ENCODE data around the gene HIVEP3.
"Not testable (repeated sequence)": the region's sequence is repeated elsewhere in the genome, so short reads cannot be mapped to it uniquely, and the experiment has no call there.

HIVEP3 gene

GRCh38 chr1:41705798-41706197 is 212.9 kb downstream of the HIVEP3 start:
- no peak for FAIRE-seq

DNA sequence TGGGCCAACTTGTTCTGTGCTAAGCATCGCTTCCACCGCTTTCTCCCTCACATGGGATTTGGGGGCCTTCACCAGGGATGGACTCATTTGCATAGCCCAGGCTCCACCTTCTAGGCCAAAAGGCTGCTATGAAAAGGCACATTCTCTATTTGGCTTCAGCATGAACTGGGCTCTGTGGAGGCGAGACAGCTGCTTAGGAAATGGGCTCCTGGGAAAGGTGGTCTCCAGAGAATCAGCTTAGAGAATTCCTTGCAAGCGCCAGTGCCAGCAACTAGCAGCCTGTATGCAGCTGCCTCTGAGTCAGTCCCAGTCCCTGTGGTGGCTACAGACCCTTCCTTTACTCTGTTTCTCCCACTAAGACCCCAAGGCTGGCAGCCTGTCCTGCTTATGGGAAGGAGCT is 214.5 kb downstream of the HIVEP3 start:
- no peak for FAIRE-seq

- FAIRE-seq = no peak
Measured at GRCh38 chr1:41702771-41703170, 216.0 kb downstream of the HIVEP3 start.

DNA sequence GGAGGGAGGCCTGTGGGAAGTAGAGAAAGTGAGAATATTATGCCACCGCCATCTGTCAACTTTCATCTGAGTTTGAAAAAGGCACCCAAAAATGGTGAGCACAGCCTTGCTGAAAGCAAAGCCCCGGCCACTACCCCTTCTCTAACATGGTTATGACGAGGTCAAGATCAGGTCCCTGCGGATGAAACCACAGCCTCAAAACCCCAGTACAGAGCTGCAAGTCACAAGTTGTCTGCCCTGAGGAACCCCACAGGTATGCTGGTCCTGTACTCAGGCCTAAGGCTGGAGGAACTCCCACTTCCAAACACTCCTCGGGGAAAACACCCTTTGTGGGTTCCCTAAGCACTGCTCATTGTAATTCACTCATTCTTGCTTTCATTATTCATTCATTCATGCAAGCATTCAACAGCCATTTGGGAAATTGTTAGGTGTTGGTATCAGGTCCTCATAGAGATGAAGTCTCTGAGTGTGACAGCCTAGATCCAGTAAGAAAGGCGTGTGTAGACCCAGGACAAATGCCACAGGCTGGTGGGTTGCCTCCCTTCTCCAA is 217.7 kb downstream of the HIVEP3 start:
- FAIRE-seq = no peak

DNA sequence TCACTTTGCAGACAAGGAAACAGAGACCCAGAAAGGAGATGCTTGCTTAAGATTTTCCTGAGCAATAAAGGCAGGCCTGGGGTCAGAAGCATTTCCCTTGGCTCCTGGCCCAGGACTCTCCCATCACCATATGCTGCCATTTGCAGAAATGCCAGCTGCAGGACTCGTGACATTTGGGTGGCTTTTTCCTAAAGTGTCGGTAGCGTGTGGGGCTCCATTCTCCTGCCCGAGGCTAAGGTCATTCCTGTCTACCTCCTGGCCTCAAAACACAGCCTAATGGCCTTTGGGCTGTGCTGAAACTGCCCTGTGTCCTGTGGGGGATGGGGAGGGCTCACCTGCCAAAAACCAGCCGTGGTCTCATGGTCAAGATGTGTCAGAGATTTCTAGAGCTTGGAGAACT is 218.1 kb downstream of the HIVEP3 start:
- no peak for FAIRE-seq

DNA sequence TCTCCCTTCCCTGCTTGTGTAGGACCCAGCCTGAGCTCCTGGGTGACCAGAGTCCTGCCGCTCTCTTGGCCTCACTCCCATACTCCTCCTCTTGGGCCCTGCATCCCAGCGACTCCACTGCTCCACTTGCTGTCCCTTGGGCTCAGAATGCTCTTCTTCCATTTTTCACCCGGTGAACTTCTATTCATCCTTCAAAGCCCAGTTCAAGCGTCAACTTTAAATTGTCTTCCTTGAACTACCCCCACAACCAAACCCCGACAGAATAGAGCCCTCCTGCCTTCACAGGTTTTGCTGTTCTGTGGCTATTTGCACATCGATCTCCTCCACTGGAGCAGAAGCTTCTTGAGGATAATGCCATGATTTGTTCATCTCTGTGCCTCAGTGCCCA is 218.9 kb downstream of the HIVEP3 start:
- no peak for FAIRE-seq

DNA sequence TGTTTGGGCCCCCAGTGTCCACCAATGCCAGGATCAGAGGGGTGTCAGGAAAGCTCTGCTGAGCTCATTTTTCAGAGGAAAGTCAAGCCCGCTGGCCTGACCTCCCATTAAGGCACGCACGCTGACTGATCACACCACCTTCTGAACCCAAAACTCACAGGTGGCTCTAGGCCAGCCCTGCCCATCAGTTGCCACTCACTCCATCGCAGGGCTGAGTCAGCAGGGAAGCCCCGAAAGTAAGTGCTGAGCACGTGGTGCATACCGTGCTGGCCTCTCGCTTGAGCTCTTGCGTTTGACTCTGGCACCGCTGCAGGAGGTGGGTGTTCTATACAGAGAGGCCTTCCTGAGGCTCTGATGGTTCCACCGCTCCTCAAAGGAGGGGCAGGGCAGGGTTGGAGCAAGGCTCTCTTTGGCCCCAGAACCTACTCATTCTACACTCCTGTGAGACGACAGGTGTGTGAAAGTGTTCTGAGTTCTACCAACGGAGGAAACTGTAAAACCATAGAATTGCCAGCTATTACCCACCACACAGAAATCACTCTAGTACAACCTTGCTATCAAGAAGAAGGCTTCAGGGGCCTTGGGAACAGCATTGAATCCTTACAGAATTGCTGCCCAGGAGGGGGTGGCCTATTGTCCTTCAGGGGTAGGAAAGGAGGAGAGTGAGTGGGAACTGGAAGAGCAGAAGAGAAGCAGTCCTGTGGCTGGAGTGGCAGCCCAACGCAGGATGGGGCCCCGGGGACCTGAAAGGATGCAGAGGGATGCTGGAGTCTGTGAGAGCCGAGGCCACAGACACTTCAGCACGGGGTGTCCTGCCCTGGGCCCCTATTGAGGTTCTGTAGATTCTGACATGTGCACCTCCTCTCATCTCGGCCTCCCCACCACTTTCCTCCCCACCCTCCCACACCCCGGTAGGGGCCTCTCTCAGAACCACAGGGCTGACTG is 219.5 kb downstream of the HIVEP3 start:
- no peak for FAIRE-seq

DNA sequence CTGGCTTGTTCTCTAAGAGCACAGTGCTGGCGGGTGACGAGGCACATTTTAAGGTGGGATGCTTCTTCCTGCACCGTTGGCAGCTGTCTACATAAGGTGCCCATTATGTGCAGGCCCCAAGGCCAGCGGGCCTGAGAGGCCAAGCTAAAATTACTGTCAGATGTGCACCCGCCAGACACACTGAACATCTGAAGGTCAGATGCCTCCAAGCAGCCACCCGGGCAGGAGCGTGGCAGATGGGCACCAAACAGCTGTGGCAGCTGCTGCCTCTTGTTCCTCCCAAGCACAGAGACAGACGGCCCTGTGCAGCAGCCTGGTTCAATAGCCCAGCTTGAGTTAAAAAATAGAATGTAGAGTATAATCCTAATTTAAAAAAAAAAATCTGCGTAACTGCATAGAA is 222.3 kb downstream of the HIVEP3 start:
- FAIRE-seq = no peak

GRCh38 chr1:41695118-41695745 is 223.5 kb downstream of the HIVEP3 start:
- no peak for FAIRE-seq

DNA sequence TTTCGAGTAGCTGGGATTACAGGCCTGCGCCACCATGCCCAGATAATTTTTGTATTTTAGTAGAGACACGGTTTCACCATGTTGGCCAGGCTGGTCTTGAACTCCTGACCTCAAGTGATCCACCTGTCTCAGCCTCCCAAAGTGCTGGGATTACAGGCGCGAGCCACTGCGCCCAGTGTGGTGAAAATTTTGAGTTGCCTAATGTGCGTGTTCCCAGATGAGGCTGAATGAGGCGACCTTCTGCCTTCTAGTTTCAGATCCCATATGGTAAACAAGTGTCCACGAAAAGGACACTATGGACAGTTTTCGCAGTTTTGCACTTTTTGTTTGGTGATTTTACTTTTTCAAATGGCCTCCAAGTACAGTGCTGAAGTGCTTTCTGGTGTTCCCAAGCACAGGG is 226.8 kb downstream of the HIVEP3 start:
- FAIRE-seq = not testable (repeated sequence)

GRCh38 chr1:41691424-41691823 is 227.3 kb downstream of the HIVEP3 start:
- no peak for FAIRE-seq

- no peak for FAIRE-seq
Measured at GRCh38 chr1:41690331-41690730, 228.4 kb downstream of the HIVEP3 start.

GRCh38 chr1:41689558-41689981 is 229.2 kb downstream of the HIVEP3 start:
- FAIRE-seq = no peak

DNA sequence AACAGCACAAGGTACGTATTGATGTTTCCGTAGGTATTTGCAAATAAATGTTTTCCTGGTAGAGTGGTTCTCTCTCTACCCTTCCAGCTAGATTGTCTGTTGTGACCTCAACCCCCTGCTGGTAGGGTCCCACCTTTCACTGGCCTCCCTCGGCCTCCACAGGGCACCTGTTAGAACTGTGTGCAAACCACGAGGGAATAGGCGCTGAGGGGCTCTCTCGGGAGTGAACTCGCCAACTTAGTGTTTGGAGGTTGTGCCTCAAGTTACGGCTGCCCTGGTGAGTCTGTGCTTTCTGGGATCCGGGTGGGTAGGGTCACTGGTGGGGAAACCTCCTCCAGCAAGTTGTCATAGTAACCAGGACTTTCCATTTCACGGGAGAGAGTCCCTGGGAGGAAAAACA is 229.6 kb downstream of the HIVEP3 start:
- no peak for FAIRE-seq

DNA sequence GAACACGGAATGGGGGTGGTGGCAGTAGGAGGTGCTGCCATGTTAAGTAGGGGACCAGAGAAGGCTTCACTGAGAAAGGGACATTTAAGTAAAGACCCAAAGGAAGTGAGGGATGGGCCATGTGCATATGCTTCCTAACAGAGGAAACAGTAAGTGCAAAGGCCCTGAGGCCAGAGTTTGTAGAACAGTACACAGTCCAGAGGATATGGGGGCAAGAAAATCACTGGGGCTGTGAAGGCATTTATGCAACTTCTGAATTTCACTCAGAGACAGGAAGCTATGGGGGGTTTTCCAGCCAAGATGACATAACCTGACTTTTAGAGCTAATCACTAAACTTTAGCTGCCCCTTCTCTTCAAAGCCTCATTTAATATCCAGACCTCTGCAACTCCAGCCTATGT is 231.7 kb downstream of the HIVEP3 start:
- no peak for FAIRE-seq

GRCh38 chr1:41683681-41684500 is 234.8 kb downstream of the HIVEP3 start:
- no peak for FAIRE-seq

DNA sequence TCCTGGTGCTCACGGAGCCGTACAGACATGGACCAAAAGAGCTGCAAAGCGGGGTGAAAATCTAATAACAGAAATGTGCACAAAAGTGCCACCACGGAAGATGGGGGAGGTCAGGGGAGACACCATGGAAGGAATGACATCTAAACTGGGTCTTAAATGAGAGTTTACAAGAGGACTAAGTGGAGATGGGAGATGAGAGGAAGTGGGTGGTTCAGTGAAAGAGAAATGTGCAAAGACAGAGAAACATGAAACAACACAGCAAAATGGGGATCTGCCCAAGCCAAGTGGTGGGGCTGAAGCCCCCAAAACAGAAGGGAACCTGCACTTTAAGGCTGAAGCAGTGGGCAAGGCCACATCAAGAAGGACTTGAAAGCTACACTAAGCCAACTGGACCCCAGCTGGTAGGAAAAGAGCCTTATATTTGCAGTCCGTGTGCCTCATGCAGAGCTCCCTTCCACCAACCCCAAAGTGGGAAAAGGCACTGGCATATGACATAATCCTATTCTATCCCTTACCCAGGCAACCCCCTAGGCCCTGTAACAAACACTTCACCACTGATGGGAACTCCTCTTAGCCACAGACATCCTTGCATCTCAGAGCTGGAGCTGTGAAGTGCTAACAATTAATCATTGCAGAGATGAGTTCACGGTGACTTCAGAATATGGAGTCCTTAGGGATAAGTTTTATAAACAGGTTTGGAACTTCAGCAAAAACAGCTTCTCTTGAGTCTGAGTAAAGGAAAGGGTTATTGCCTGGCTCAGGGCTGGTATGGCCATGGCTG is 235.7 kb downstream of the HIVEP3 start:
- FAIRE-seq = no peak

- no peak for FAIRE-seq
Measured at GRCh38 chr1:41682149-41682548, 236.6 kb downstream of the HIVEP3 start.

GRCh38 chr1:41681331-41682098 is 237.2 kb downstream of the HIVEP3 start:
- FAIRE-seq = no peak

DNA sequence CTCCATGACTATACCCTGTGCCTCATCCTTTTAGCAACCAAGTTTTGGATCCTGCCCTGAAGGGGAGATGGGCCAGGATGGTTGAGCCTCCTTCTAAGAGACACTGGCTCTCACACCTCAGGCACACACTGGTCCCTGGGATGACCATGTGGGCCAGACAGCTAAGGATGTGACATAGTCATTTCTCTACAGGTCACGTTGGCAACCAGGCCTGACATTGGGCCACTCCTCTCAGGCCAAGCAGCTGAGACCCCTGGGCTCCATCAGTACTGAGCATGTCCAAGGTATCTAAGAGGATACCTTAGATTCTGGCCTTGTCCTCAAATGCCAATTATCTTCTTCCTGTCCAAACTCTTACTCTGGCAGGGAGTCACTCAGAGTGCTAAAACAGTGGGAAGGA is 238.7 kb downstream of the HIVEP3 start:
- FAIRE-seq = no peak

GRCh38 chr1:41679531-41679930 is 239.2 kb downstream of the HIVEP3 start:
- FAIRE-seq = no peak

All from A204.1 (cell line).